GM21717 (cell line): ENCODE data around the gene RNF114.
"Not testable (repeated sequence)": the region's sequence is repeated elsewhere in the genome, so short reads cannot be mapped to it uniquely, and the experiment has no call there.

ENCODE experiments used
- ATAC-seq: cut with Tn5 transposase; IDR thresholded peaks from one replicate; pipeline ENCODE4 v1.9.1; 2021; ENCODE audit warnings: mild to moderate bottlenecking, moderate library complexity; ENCODE audit not compliant: unreplicated experiment

The RNF114 gene

DNA sequence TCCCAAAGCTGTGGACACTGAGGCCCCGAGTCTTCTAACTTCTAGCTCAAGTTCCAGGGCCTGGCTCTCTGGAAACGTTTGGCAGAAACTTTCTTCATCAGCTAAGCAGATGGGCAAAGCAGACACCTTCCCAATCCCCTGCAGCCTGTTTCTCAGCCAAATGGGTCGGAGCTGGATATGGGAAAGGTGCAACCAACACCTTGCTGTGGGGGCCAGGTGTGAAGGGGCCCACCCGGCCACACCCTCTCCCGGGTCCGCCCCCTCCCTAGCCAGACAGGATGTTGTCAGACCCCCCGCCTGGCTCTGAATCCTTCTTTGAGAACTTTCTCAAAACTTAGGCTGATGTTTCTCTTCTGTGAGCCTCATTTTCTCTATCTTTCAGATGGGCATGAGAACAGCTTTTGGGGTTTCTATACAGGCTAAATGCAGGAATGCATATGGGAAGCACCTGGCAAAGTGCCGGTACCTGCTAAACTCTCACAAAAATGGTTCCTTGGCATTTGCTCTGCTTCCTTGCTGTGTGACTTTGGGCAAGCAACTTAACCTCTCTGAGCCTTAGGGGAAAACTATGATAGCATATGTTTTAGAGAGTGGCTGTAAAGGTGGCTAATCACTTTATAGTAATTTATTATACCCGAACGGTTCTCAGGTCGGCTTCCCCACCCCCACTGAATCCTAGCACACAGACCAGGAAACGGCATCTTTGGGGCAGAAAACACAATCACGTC lies 48.4 kb downstream of the RNF114 start:
- ATAC-seq, result no peak

GRCh38 chr20:49985157-49985556 lies 49.0 kb downstream of the RNF114 start:
- no peak for ATAC-seq

DNA sequence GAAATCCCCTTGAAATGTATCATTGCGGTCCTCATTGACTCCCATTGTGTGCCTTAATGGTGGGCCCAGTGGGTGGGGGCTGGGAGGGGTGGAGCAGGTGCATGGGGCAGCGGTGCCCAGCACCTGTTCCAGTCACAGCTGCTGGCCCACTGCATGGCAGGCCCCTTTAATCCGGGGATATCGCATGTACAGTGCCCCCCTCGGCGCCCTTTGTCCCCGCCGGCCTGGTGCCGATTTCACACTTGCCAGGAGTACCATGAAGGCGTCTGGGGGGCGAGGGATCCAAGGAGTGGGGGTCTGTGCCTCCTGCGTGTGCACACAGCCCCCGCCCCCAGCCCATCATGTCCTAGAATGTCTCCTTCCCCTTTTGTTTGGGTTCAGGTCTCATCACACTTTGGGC lies 49.4 kb downstream of the RNF114 start:
- ATAC-seq, result no peak

DNA sequence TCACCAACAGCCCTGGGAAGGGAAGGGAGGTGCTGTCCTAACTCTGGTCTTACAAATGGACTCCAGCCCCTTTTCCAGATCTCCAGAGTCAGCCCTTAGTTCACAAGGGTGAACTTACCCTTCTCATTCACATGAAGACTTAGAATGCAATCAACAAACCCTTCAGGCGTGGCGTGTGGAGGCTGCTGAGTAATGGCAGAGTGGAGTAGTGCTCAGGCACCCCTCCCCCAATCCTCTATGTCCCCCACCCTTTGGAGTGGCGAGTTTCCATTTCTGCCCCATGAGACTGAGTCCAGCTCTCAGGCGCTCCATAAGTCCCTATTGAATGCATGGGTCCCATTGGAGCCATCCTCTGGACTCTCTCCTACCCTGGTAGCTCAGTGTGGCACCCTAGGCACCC lies 49.9 kb downstream of the RNF114 start:
- ATAC-seq, result no peak

- ATAC-seq, result no peak
Measured at GRCh38 chr20:49987015-49987867, 51.0 kb downstream of the RNF114 start.

GRCh38 chr20:49987868-49988690 lies 51.9 kb downstream of the RNF114 start:
- no peak for ATAC-seq

GRCh38 chr20:49989234-49990065 lies 53.3 kb downstream of the RNF114 start:
- ATAC-seq, result no peak

DNA sequence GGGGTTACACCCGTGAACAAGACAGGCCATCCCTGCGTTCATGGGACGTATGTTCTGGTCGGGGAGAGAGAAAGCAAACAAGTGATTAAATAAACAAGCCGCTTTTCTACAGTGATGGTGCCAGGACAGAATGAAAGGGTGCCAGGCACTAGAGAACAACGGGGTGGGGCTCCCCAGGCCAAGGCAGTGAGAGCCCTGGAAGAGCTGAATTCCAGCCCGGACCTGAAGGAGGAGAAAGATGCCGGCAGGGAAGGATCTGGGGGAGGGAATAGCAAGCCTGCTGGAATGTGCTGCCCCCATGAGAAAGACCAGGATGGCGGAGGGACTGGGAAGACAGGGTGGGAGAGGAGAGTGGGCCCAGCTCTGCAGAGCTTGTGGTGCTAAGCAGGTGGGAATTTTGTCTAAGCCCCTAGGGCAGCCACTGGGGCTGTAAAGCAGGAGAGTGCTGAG lies 54.1 kb downstream of the RNF114 start:
- no peak for ATAC-seq

- ATAC-seq, result no peak
Measured at GRCh38 chr20:49993301-49993751, 57.1 kb downstream of the RNF114 start.

DNA sequence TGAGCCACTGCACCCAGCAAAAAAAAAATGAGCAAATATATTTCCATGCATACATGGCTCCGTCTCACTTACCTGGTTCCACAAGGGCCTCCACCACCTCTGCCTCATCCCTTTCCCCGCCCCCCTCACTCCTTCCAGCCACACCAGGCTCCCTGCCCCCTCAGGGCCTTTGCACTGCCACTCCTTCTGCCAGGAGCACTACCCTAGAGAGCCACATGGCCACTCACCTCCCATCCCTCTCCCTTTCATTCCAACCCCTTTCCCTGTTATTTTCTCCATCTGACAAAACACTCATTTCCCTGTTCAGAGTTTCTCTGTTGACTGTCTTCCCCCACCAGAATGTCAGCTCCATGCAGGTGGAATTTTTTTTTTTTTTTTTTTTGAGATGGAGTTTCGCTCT lies 59.4 kb downstream of the RNF114 start:
- no peak for ATAC-seq

DNA sequence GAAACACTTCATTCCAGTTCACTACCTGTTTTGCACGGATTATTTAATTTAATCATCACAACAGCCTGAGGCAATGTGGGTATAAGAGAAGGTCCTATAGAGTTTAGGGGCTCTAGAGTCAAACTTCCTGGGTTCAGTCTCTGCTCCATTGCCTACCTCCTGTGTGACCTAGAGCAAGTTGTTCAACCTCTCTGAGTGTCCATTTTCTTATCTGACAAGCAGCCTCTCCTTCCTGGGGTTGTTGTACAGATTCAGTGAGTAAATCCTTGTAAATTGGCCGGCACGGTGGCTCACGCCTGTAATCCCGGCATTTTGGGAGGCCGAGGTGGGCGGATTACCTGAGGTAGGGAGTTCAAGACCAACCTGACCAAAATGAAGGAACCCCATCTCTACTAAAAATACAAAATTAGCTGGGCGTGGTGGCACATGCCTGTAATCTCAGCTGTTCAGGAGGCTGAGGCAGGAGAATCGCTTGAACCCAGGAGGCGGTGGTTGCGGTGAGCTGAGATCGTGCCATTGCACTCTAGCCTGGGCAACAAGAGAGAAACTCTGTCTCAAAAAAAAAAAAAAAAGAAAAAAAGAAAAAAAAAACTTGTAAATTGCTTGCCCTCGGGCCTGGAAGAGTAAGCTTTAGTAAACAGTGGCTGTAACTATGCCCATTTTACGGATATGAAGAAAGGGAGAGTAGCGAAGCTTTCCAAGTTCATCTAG lies 62.4 kb downstream of the RNF114 start:
- not testable (repeated sequence) for ATAC-seq

GRCh38 chr20:49999329-49999728 lies 63.1 kb downstream of the RNF114 start:
- ATAC-seq, result peak; percentile 75

- ATAC-seq, result not testable (repeated sequence)
Measured at GRCh38 chr20:50000548-50001222, 64.5 kb downstream of the RNF114 start.

- no peak for ATAC-seq
Measured at GRCh38 chr20:50001784-50002311, 65.7 kb downstream of the RNF114 start.

GRCh38 chr20:50003253-50003656 lies 67.1 kb downstream of the RNF114 start:
- ATAC-seq, result no peak
